Activated CD8-positive, alpha-beta T cell treated with anti-CD3 and anti-CD28 coated beads for 36 hours (primary cell): ENCODE measurements around the gene FMR1NB. TPM values are rescaled to one million over a fixed set of nuclear protein-coding genes. Genes with fewer than 3 reads are reported as not detected.

Source experiments
- ATAC-seq: fragments of 200-7000 bp; cut with Tn5 transposase; one replicate; pipeline ENCODE4 v1.10.0; 2021; ENCODE audit warnings: mild to moderate bottlenecking, moderate library complexity
- CTCF ChIA-PET: fragments of 350-600 bp; sonication (Branson Sonifier 250); formaldehyde crosslinking; loops from one replicate; lab custom pipeline; 2021; ENCODE audit warnings: antibody characterized with exemption; lab: Charles Lee
- POLR2A ChIA-PET: fragments of 350-600 bp; sonication (Branson Sonifier 250); formaldehyde crosslinking; loops from one replicate; lab custom pipeline; 2021; ENCODE audit warnings: antibody characterized with exemption; lab: Charles Lee
- DNase-seq: peaks from one replicate; pipeline ENCODE4 v3.0.0-alpha.2; 2020
- H3K27ac Mint-ChIP-seq: one replicate; pipeline ENCODE4 v1.8.0; 2021; ENCODE audit warnings: mild to moderate bottlenecking, mixed read lengths
- H3K27me3 Mint-ChIP-seq: one replicate; pipeline ENCODE4 v1.8.0; 2021; ENCODE audit warnings: mixed read lengths
- H3K36me3 Mint-ChIP-seq: one replicate; pipeline ENCODE4 v1.8.0; 2021; ENCODE audit warnings: low read depth, mixed read lengths
- H3K4me1 Mint-ChIP-seq: one replicate; pipeline ENCODE4 v1.8.0; 2021; ENCODE audit warnings: low read depth, mixed read lengths
- H3K4me3 Mint-ChIP-seq: one replicate; pipeline ENCODE4 v1.8.0; 2021; ENCODE audit warnings: mild to moderate bottlenecking, moderate library complexity, mixed read lengths
- H3K9me3 Mint-ChIP-seq: one replicate; pipeline ENCODE4 v1.8.0; 2021; ENCODE audit warnings: mixed read lengths
- CTCF ChIP-seq: fragments of 200-600 bp; IDR thresholded peaks from one replicate; pipeline ENCODE4 v1.8.0; 2022; ENCODE audit warnings: antibody characterized with exemption, mild to moderate bottlenecking
- intact Hi-C: fragments of 100-400 bp; cut with micrococcal nuclease; formaldehyde crosslinking; loops from one replicate; pipeline ENCODE4 v1.10.0; 2022
- total RNA-seq, 2 experiments: library from RNA; stranded (reverse); gene quantifications; one replicate each; pipeline ENCODE4 v1.2.3, GENCODE V29; 2021

FMR1NB gene
- not detected for total RNA-seq

GRCh38 chrX:147981038-147981752 is at the start of gene FMR1NB:
Gene FMR1NB, plus strand, starts transcription at chrX:147981337. Its CDS starts 66 bp downstream, at chrX:147981403.
- CTCF ChIA-PET, result no interaction called here

GRCh38 chrX:147933815-147934214 is 47.3 kb upstream of the FMR1NB start:
- no peaks in the 10 kb centered on the region for H3K9me3 Mint-ChIP-seq
- H3K4me3 Mint-ChIP-seq, result no peak overlapping the region
- ChIA-PET POLR2A (no interaction called here), CTCF (no interaction called here)
- peaks cover 12% of the 10 kb centered on the region for H3K36me3 Mint-ChIP-seq
- ATAC-seq, result no peak
- intact Hi-C loops, result no loop called here
- TF ChIP-seq CTCF, result no peak
- no peaks in the 10 kb centered on the region for H3K27me3 Mint-ChIP-seq
- no peak overlapping the region for H3K27ac Mint-ChIP-seq
- peaks cover 6% of the 10 kb centered on the region for H3K4me1 Mint-ChIP-seq
- DNase-seq, result no peak

More at GRCh38 chrX:147981038-147981752, at the start of gene FMR1NB:
- no peak within 1 kb of the TSS for H3K27ac Mint-ChIP-seq
- H3K36me3 Mint-ChIP-seq, result no peaks in the 10 kb centered on the region
- no peaks in the 10 kb centered on the region for H3K27me3 Mint-ChIP-seq
- no peak within 1 kb of the TSS for H3K4me3 Mint-ChIP-seq
- POLR2A ChIA-PET, result no interaction called here
- intact Hi-C loops, result no loop called here
- DNase-seq (no peak), ATAC-seq (no peak)
- no peaks in the 10 kb centered on the region for H3K9me3 Mint-ChIP-seq
- TF ChIP-seq CTCF, result no peak
- no peaks in the 10 kb centered on the region for H3K4me1 Mint-ChIP-seq

GRCh38 chrX:147935156-147935758 is 45.9 kb upstream of the FMR1NB start:
- ATAC-seq, result no peak
- H3K4me3 Mint-ChIP-seq, result no peak overlapping the region
- no peaks in the 10 kb centered on the region for H3K9me3 Mint-ChIP-seq
- DNase-seq, result no peak
- TF ChIP-seq CTCF, result no peak
- intact Hi-C loops, result no loop called here
- peaks cover 12% of the 10 kb centered on the region for H3K36me3 Mint-ChIP-seq
- H3K27ac Mint-ChIP-seq, result no peak overlapping the region
- POLR2A ChIA-PET, result no interaction called here
- peaks cover 2% of the 10 kb centered on the region for H3K4me1 Mint-ChIP-seq
- CTCF ChIA-PET, result no interaction called here
- H3K27me3 Mint-ChIP-seq, result no peaks in the 10 kb centered on the region

- no peak for TF ChIP-seq CTCF
- Mint-ChIP-seq H3K36me3 (peaks cover 17% of the 10 kb centered on the region), H3K27me3 (no peaks in the 10 kb centered on the region), H3K9me3 (no peaks in the 10 kb centered on the region), H3K4me3 (no peak overlapping the region), H3K27ac (no peak overlapping the region), H3K4me1 (no peaks in the 10 kb centered on the region)
- no peak for ATAC-seq
- ChIA-PET CTCF (no interaction called here), POLR2A (no interaction called here)
- intact Hi-C loops, result no loop called here
- DNase-seq, result no peak
These were observed 35.9 kb upstream of the FMR1NB start for GRCh38 chrX:147945286-147945685.

GRCh38 chrX:147948531-147948930 is 32.6 kb upstream of the FMR1NB start:
- no peak for TF ChIP-seq CTCF
- Mint-ChIP-seq H3K27me3 (no peaks in the 10 kb centered on the region), H3K9me3 (no peaks in the 10 kb centered on the region), H3K4me3 (no peak overlapping the region), H3K36me3 (peaks cover 12% of the 10 kb centered on the region), H3K4me1 (no peaks in the 10 kb centered on the region), H3K27ac (no peak overlapping the region)
- ChIA-PET CTCF (no interaction called here), POLR2A (no interaction called here)
- intact Hi-C loops, result no loop called here
- no peak for DNase-seq
- ATAC-seq, result no peak
